HCT116 (cell line): ENCODE measurements around the gene NPFFR1. TPM values are rescaled to one million over a fixed set of nuclear protein-coding genes. Genes with fewer than 3 reads are reported as not detected.

Experiments used
- ATAC-seq: fragments of 200-7000 bp; cut with Tn5 transposase; 2 replicates; pipeline ENCODE4 v1.9.1; 2020; ENCODE audit warnings: mild to moderate bottlenecking, moderate library complexity
- BruUV-seq: library from RNA; stranded (reverse); fragments of 400-500 nt; replicated peaks from 2 replicates; lab custom pipeline; 2021; lab: Mats Ljungman, UMichigan
- CTCF ChIA-PET: fragments of 300-600 bp; sonication (Branson Sonifier 250); formaldehyde crosslinking; loops from one replicate; lab custom pipeline; 2021; ENCODE audit warnings: antibody characterized with exemption; lab: Charles Lee
- POLR2A ChIA-PET: fragments of 300-600, 350-600 bp; sonication (Branson Sonifier 250); formaldehyde crosslinking; loops from one replicate; lab custom pipeline; 2021; ENCODE audit warnings: antibody characterized with exemption; lab: Charles Lee
- RAD21 ChIA-PET, 2 experiments: fragments of 300-600 bp; sonication (Branson Sonifier 250); formaldehyde crosslinking; loops; one replicate each; lab custom pipeline; 2023; ENCODE audit warnings: low total read pairs in 2 of 2; ENCODE audit not compliant: uncharacterized antibody in 2 of 2, unreplicated experiment in 2 of 2, low non-redundant PET in 1 of 2; lab: Charles Lee
- DNase-seq: peaks from one replicate; pipeline ENCODE4 v3.0.0-alpha.2; 2010; ENCODE audit warnings: low read depth, low spot score
- H2AFZ ChIP-seq: fragments of 200-600 bp; shearing (Covaris generic), sonication (generic); 2 replicates; pipeline ENCODE4 v1.6.1; 2017; ENCODE audit warnings: low read depth, mixed run types, mixed read lengths, antibody characterized with exemption, low read length; ENCODE audit not compliant: poor library complexity, severe bottlenecking
- H3K27ac ChIP-seq: 2 replicates; pipeline ENCODE4 v1.5.1; 2012; ENCODE audit warnings: low read depth, low read length
- H3K27me3 ChIP-seq: fragments of 200-600 bp; sonication (generic); 2 replicates; pipeline ENCODE4 v1.6.1; 2016; ENCODE audit warnings: mixed run types, low read length, mixed read lengths; ENCODE audit not compliant: insufficient read depth
- H3K36me3 ChIP-seq, 2 experiments: fragments of 200-500 bp in 1 of 2; fragments of 200-600 bp in 1 of 2; sonication (Bioruptor generic) in 1 of 2; sonication (generic) in 1 of 2; 2 replicates each; pipeline versions ENCODE4 v1.5.1 to v1.6.1; 2014 to 2016; ENCODE audit warnings: low read length in 2 of 2, inconsistent platforms in 1 of 2, mixed read lengths in 1 of 2, mixed run types in 1 of 2; ENCODE audit not compliant: insufficient read depth in 2 of 2, control insufficient read depth in 1 of 2
- H3K4me1 ChIP-seq, 2 experiments: fragments of 200-600 bp in 1 of 2; sonication (generic) in 1 of 2; 2 replicates each; pipeline versions ENCODE4 v1.5.1 to v1.6.1; 2012 to 2017; ENCODE audit warnings: low read length in 2 of 2, inconsistent platforms in 1 of 2, mild to moderate bottlenecking in 1 of 2, mixed read lengths in 1 of 2, mixed run types in 1 of 2, moderate library complexity in 1 of 2; ENCODE audit not compliant: insufficient read depth in 2 of 2, control insufficient read depth in 1 of 2
- H3K4me2 ChIP-seq: fragments of 200-600 bp; sonication (generic); 2 replicates; pipeline ENCODE4 v1.6.1; 2017; ENCODE audit warnings: mixed run types, low read length, mixed read lengths
- H3K4me3 ChIP-seq, 2 experiments: fragments of 200-600 bp in 1 of 2; sonication (generic) in 1 of 2; replicated peaks in 1 of 2; 2 replicates each; pipeline ENCODE4 v1.5.1; 2011 to 2016; ENCODE audit warnings: low read length in 2 of 2, control low read depth in 1 of 2, low read depth in 1 of 2, mild to moderate bottlenecking in 1 of 2, mixed read lengths in 1 of 2, mixed run types in 1 of 2
- H3K79me2 ChIP-seq: fragments of 200-600 bp; sonication (generic); 2 replicates; pipeline ENCODE4 v1.6.1; 2017; ENCODE audit warnings: mild to moderate bottlenecking, mixed run types, low read length, moderate library complexity, mixed read lengths; ENCODE audit not compliant: insufficient read depth
- H3K9ac ChIP-seq: fragments of 200-600 bp; sonication (generic); 2 replicates; pipeline ENCODE4 v1.6.1; 2016; ENCODE audit warnings: low read length, mixed read lengths
- H3K9me2 ChIP-seq: fragments of 200-600 bp; sonication (generic), shearing (Covaris generic); 2 replicates; pipeline ENCODE4 v1.6.1; 2017; ENCODE audit warnings: mixed run types, mild to moderate bottlenecking, moderate library complexity; ENCODE audit not compliant: insufficient read depth
- H3K9me3 ChIP-seq, 2 experiments: fragments of 200-500 bp in 1 of 2; fragments of 200-600 bp in 1 of 2; sonication (Bioruptor generic) in 1 of 2; sonication (generic) in 1 of 2; 2 replicates each; pipeline ENCODE4 v1.6.1; 2014 to 2017; ENCODE audit warnings: low read length in 2 of 2, mixed read lengths in 2 of 2, inconsistent platforms in 1 of 2, low read depth in 1 of 2, mild to moderate bottlenecking in 1 of 2, mixed run types in 1 of 2, moderate library complexity in 1 of 2; ENCODE audit not compliant: control insufficient read depth in 1 of 2, insufficient read depth in 1 of 2
- H4K20me1 ChIP-seq: fragments of 200-600 bp; sonication (generic), shearing (Covaris generic); 2 replicates; pipeline ENCODE4 v1.6.1; 2017; ENCODE audit warnings: mixed run types, mild to moderate bottlenecking, moderate library complexity; ENCODE audit not compliant: insufficient read depth
- ATF3 ChIP-seq: IDR thresholded peaks from 2 replicates; pipeline ENCODE4 v1.6.1; 2012
- CBX3 ChIP-seq: IDR thresholded peaks from 2 replicates; pipeline ENCODE4 v1.6.1; 2012; ENCODE audit warnings: low read depth
- CTCF ChIP-seq, 3 experiments: fragments of 200-600 bp in 1 of 3; sonication (generic) in 1 of 3; IDR thresholded peaks in 2 of 3; conservative IDR thresholded peaks in 1 of 3; 2 replicates each; pipeline ENCODE4 v1.5.1; 2012 to 2017; ENCODE audit warnings: low read depth in 2 of 3, low read length in 2 of 3, antibody characterized with exemption in 1 of 3, borderline replicate concordance in 1 of 3, control low read depth in 1 of 3, mild to moderate bottlenecking in 1 of 3, mixed read lengths in 1 of 3, mixed run types in 1 of 3, moderate library complexity in 1 of 3; ENCODE audit not compliant: insufficient read depth in 1 of 3
- ELF1 ChIP-seq: IDR thresholded peaks from 2 replicates; pipeline ENCODE4 v1.6.1; 2012; ENCODE audit warnings: low read depth, borderline replicate concordance
- EZH2 ChIP-seq: fragments of 200-600 bp; sonication (generic); IDR thresholded peaks from 2 replicates; pipeline ENCODE4 v1.6.1; 2017; ENCODE audit warnings: antibody characterized with exemption, mixed run types
- FOSL1 ChIP-seq: IDR thresholded peaks from 2 replicates; pipeline ENCODE4 v1.6.1; 2012; ENCODE audit warnings: low read depth
- JUND ChIP-seq: IDR thresholded peaks from 2 replicates; pipeline ENCODE4 v1.6.1; 2012
- MAX ChIP-seq: IDR thresholded peaks from 2 replicates; pipeline ENCODE4 v1.6.1; 2012
- POLR2A ChIP-seq: IDR thresholded peaks from 2 replicates; pipeline ENCODE4 v1.7.0; 2011; ENCODE audit warnings: borderline replicate concordance; ENCODE audit not compliant: insufficient read depth, insufficient read length; ENCODE audit errors: extremely low read depth
- POLR2AphosphoS5 ChIP-seq: IDR thresholded peaks from 2 replicates; pipeline ENCODE4 v1.6.1; 2011; ENCODE audit warnings: mild to moderate bottlenecking, low read depth, low read length, moderate library complexity
- RAD21 ChIP-seq: IDR thresholded peaks from 2 replicates; pipeline ENCODE4 v1.6.1; 2012; ENCODE audit warnings: low read depth, mild to moderate bottlenecking
- REST ChIP-seq: IDR thresholded peaks from 2 replicates; pipeline ENCODE4 v1.6.1; 2012; ENCODE audit warnings: low read depth
- SIN3A ChIP-seq: IDR thresholded peaks from 2 replicates; pipeline ENCODE4 v1.6.1; 2012; ENCODE audit warnings: low read depth
- SP1 ChIP-seq: IDR thresholded peaks from 2 replicates; pipeline ENCODE4 v1.6.1; 2012; ENCODE audit warnings: low read depth
- SRF ChIP-seq: IDR thresholded peaks from 2 replicates; pipeline ENCODE4 v1.6.1; 2012; ENCODE audit warnings: low read depth
- TCF7L2 ChIP-seq: IDR thresholded peaks from 2 replicates; pipeline ENCODE4 v1.7.0; 2011; ENCODE audit warnings: borderline replicate concordance, inconsistent platforms; ENCODE audit not compliant: insufficient read depth, insufficient read length; ENCODE audit errors: extremely low read depth
- intact Hi-C: fragments of 100-400 bp; cut with micrococcal nuclease; formaldehyde crosslinking; loops from 2 replicates; pipeline ENCODE4 v1.10.0; 2022
- total RNA-seq: library from RNA; stranded (reverse); gene quantifications from one replicate; pipeline ENCODE4 v1.2.1, GENCODE V29; 2021; ENCODE audit not compliant: unreplicated experiment

The NPFFR1 gene
- total RNA-seq, 1 experiment from 2014 or later, result 0.02 TPM

- intact Hi-C loops, result no loop called here
- ChIA-PET CTCF (no interaction called here), RAD21 (no interaction called here)
- ATAC-seq (no peak), DNase-seq (no peak)
- no peaks in the 10 kb centered on the region for H3K79me2 ChIP-seq
- H4K20me1 ChIP-seq, result no peaks in the 10 kb centered on the region
- H3K4me1 ChIP-seq, result peaks cover 0 to 14% of the 10 kb centered on the region in 2 experiments; a peak in 2 of 4 replicates
- no peak overlapping the region for H2AFZ ChIP-seq
- no TSS peak for BruUV-seq
- H3K4me2 ChIP-seq, result no peak overlapping the region
- H3K27me3 ChIP-seq, result no peaks in the 10 kb centered on the region
- TF ChIP-seq TCF7L2 (no peak), FOSL1 (no peak), ATF3 (no peak), CBX3 (no peak), POLR2A (no peak), CTCF (IDR thresholded peaks at IDR 0.05 in 2 of 3, conservative IDR thresholded peaks at IDR 0.05 in 1 of 3; ENCODE audit: borderline replicate concordance in 1 of 3, insufficient read depth in 1 of 3, low read depth in 2 of 3, low read length in 2 of 3) (no peak), ELF1 (no peak), POLR2AphosphoS5 (no peak), RAD21 (no peak), JUND (no peak), EZH2 (no peak), REST (no peak), SRF (no peak), SP1 (no peak), MAX (no peak), SIN3A (no peak)
- TF ChIP-seq, all 23 proteins: peak for 0
- Histone ChIP-seq H3K9ac (no peak overlapping the region), H3K27ac (no peak overlapping the region), H3K9me3 (no peaks in the 10 kb centered on the region), H3K9me2 (no peaks in the 10 kb centered on the region), H3K4me3 (no peak overlapping the region), H3K36me3 (0 out of 4 replicates have a peak, but pooled peaks cover 0 to 5% of the 10 kb centered on the region in 2 experiments)
- POLR2A ChIA-PET, result no interaction called here
These were observed 39.4 kb upstream of the NPFFR1 start for GRCh38 chr10:70323138-70323696.
